ENCODE measurements around the gene ALLC.
"Not testable (repeated sequence)": the region's sequence is repeated elsewhere in the genome, so short reads cannot be mapped to it uniquely, and the experiment has no call there.

ALLC gene

DNA sequence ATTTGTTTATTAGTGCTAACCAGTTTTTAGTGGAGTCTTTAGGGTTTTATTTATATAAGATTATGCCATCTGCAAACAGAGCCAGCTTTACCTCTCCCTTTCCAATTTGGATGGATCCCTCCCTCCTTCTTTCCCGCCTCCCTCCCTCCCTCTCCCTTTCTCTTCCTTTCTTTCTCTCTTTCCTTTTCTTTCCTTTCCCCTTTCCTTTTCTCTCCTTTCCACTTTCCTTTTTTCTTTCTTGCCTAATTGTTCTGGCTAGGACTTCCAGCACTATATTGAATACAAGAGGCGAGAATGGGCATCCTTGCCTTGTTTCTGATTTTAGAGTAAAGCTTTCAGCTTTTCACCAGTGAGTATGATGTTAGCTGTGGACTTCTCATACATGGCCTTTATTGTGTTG lies 39.0 kb upstream of the ALLC start:
- no peaks in the 10 kb centered on the region; the same call in 1 of the 2 replicates for H3K9me3 ChIP-seq (ENCODE audit: control insufficient read depth, insufficient read depth, low read length)
- no peaks in the 10 kb centered on the region for H3K36me3 ChIP-seq (ENCODE audit: insufficient read depth, low read length)
- no peaks in the 10 kb centered on the region for H3K4me1 ChIP-seq (ENCODE audit: insufficient read depth, low read length)
- H3K9ac ChIP-seq (ENCODE audit: low read depth, low read length), result no peak overlapping the region

DNA sequence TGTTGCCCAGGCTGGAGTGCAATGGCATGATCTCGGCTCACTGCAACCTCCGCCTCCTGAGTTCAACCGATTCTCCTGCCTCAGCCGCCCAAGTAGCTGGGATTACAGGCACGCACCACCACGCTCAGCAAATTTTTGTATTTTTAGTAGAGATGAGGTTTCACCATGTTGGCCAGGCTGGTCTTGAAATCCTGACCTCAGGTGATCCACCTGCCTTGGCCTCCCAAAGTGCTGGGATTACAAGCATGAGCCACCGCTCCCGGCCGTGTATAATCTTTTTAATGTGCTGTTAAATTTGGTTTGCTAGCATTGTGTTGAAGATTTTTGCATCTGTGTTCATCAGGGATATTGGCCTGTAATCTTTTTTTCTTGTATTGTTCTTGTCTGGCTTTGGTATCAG lies 38.3 kb upstream of the ALLC start:
- H3K4me1 ChIP-seq (ENCODE audit: insufficient read depth, low read length); H3K9me3 ChIP-seq (ENCODE audit: control insufficient read depth, insufficient read depth, low read length); H3K36me3 ChIP-seq (ENCODE audit: insufficient read depth, low read length): not testable (repeated sequence)

GRCh38 chr2:3620834-3621233 lies 37.2 kb upstream of the ALLC start:
- Histone ChIP-seq H3K9ac (ENCODE audit: low read depth, low read length) (no peak overlapping the region), H3K36me3 (ENCODE audit: insufficient read depth, low read length) (no peaks in the 10 kb centered on the region), H3K9me3 (ENCODE audit: control insufficient read depth, insufficient read depth, low read length) (no peaks in the 10 kb centered on the region; the same call in 1 of the 2 replicates), H3K4me1 (ENCODE audit: insufficient read depth, low read length) (no peaks in the 10 kb centered on the region)

More for the DNA sequence above, 38.3 kb upstream of the ALLC start:
- H3K9ac ChIP-seq (ENCODE audit: low read depth, low read length), result not testable (repeated sequence)

DNA sequence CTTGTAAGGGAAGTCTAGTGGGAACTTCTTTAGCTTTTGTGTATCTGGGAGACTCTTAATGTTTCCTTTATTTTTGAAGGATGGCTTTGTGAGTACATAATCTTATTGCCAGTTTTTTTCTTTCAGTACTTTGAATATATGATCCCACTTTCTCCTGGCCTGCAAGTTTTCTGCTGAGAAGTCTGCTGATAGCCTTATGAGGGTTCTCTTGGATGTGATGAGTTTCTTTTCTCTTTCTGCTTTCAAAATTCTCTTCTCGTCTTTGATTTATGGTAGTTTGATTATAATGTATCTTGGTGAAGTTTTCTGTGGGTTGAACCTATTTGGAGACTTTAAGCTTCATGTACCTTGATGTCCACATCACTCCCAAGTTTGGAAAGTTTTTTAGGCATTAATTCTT lies 35.0 kb upstream of the ALLC start:
- no peaks in the 10 kb centered on the region for H3K9me3 ChIP-seq (ENCODE audit: control insufficient read depth, insufficient read depth, low read length)
- H3K4me1 ChIP-seq (ENCODE audit: insufficient read depth, low read length), result no peaks in the 10 kb centered on the region
- H3K9ac ChIP-seq (ENCODE audit: low read depth, low read length), result no peak overlapping the region
- H3K36me3 ChIP-seq (ENCODE audit: insufficient read depth, low read length), result no peaks in the 10 kb centered on the region

DNA sequence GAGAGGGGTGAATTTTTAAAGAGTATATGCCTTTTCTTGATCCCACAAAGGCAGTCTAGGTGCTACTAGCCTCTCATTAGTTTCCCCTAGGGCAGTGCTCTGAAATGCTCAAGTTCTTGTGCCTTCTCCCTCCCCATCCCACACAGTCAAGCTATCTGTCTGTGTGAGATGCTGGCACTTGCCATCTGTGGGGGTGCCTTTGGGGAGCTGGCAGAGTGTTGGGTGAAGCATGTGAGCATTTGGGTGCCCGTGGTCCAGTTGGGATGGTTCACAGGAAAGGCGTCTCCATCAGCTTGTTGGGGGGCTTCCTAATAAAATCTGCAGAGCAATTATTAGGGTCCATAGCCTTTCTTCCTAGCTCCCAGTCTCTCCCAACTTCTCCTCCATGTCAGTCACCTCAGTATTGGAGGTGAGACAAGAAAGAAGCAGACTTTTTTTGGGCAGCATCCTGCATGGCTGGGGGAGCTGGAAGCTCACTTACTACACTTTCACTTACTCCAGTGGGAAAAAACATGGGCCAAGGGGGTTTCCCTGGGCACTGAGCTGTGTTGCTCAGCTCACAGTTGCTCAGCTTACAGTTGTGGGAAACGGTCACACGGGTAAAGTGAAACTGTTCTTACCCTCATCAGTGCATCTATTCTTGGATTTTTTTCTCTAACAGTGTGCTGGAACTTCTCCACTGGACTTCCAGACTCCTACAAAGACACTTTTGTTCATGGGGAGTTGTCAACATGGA lies 33.8 kb upstream of the ALLC start:
- H3K9me3 ChIP-seq (ENCODE audit: control insufficient read depth, insufficient read depth, low read length), result no peaks in the 10 kb centered on the region
- no peaks in the 10 kb centered on the region for H3K4me1 ChIP-seq (ENCODE audit: insufficient read depth, low read length)
- no peak overlapping the region for H3K9ac ChIP-seq (ENCODE audit: low read depth, low read length)
- no peaks in the 10 kb centered on the region for H3K36me3 ChIP-seq (ENCODE audit: insufficient read depth, low read length)

GRCh38 chr2:3625186-3625585 lies 32.8 kb upstream of the ALLC start:
- no peaks in the 10 kb centered on the region for H3K4me1 ChIP-seq (ENCODE audit: insufficient read depth, low read length)
- H3K36me3 ChIP-seq (ENCODE audit: insufficient read depth, low read length), result no peaks in the 10 kb centered on the region
- H3K9me3 ChIP-seq (ENCODE audit: control insufficient read depth, insufficient read depth, low read length), result no peaks in the 10 kb centered on the region
- H3K9ac ChIP-seq (ENCODE audit: low read depth, low read length), result no peak overlapping the region

DNA sequence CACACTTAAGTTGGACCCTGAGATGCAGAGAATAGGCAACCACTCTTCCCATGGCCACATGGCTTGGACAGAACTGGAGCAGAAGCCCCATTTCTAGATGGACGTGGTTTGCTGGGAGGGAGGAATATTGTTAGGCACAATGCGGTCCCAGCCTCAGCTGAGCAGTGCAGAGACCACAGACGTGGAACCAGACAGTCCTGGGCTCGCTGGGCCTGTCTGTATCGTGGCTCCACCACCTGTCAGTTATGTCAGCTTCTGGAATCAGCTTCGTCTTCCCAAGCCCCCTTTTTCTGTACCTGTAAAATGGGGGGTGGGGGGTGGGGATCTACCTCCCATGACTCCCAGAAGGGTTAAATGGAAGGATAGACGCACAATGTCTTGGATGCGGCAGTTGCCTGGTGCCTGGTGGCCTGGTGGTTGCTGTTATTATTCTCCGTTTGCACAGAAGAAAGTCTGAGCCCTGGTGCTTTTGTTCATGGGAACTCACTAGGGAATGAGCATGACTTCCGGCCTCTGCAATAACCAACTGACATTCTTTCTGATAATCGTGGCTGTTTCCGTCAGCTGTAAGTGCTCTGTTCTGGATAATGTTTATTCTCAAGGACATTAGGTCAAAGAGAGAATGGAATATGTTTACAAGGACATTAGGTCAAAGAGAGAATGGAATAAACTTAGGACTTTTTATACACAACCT lies 31.7 kb upstream of the ALLC start:
- Histone ChIP-seq H3K36me3 (ENCODE audit: insufficient read depth, low read length) (no peaks in the 10 kb centered on the region), H3K4me1 (ENCODE audit: insufficient read depth, low read length) (no peaks in the 10 kb centered on the region), H3K9ac (ENCODE audit: low read depth, low read length) (no peak overlapping the region), H3K9me3 (ENCODE audit: control insufficient read depth, insufficient read depth, low read length) (no peaks in the 10 kb centered on the region)

- H3K36me3 ChIP-seq (ENCODE audit: insufficient read depth, low read length), result no peaks in the 10 kb centered on the region
- H3K9me3 ChIP-seq (ENCODE audit: control insufficient read depth, insufficient read depth, low read length), result no peaks in the 10 kb centered on the region
- H3K4me1 ChIP-seq (ENCODE audit: insufficient read depth, low read length), result no peaks in the 10 kb centered on the region
These were observed 31.0 kb upstream of the ALLC start for GRCh38 chr2:3626812-3627499.

DNA sequence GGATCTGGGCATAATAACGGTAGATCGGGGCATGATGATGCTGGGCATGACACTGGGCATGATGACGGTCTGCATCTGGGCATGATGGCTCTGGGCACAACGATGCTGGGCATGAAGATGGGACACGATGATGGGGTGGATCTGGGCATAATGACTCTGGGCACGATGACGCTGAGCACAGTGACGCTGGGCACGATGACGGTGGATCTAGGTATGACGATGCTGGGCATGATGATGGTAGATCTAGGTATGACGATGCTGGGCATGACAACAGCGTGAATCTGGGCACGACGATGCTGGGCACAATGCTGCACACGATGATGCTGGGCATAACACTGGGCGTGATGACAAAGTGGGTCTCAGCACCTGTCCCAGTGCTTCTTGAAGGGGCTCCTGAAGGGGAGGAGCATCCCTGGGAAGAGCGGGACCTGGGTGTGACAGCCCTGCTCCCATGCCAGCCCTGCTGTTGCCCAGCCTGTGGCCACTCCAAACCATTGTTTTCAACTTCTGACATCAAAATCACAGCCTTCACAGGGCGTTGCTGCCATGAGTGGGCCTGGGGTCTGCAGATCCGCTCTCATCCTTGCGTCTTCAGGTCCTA lies 30.4 kb upstream of the ALLC start:
- Histone ChIP-seq H3K36me3 (ENCODE audit: insufficient read depth, low read length) (no peaks in the 10 kb centered on the region), H3K9me3 (ENCODE audit: control insufficient read depth, insufficient read depth, low read length) (no peaks in the 10 kb centered on the region), H3K4me1 (ENCODE audit: insufficient read depth, low read length) (no peaks in the 10 kb centered on the region), H3K9ac (ENCODE audit: low read depth, low read length) (no peak overlapping the region)

More at GRCh38 chr2:3626812-3627499, 31.0 kb upstream of the ALLC start:
- no peak overlapping the region for H3K9ac ChIP-seq (ENCODE audit: low read depth, low read length)

DNA sequence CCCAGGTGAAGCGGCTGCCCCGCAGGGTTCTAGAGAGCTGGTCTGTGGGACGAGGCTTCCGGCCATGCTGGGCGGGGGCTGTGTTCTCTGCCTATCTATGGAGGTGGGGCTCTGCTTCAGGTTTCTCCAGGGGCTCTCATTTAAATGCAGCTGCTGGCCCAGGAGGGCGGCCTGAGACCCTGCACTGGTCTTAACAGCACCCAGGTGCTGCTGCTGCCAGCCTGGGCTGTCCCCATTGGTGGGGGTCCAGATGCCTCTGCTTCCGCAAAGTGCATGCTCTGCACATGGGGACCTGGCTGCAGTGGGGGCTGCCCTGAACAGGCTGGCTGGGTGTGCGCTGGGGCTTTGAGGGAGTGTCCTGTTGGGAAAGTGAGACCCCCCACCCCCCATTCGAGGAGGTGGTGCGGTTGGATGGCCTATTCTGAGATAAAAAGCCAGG lies 29.7 kb upstream of the ALLC start:
- Histone ChIP-seq H3K9me3 (ENCODE audit: control insufficient read depth, insufficient read depth, low read length) (no peaks in the 10 kb centered on the region), H3K9ac (ENCODE audit: low read depth, low read length) (no peak overlapping the region), H3K36me3 (ENCODE audit: insufficient read depth, low read length) (no peaks in the 10 kb centered on the region)

GRCh38 chr2:3628800-3629199 lies 29.2 kb upstream of the ALLC start:
- H3K9me3 ChIP-seq (ENCODE audit: control insufficient read depth, insufficient read depth, low read length), result no peaks in the 10 kb centered on the region
- H3K36me3 ChIP-seq (ENCODE audit: insufficient read depth, low read length), result no peaks in the 10 kb centered on the region
- H3K9ac ChIP-seq (ENCODE audit: low read depth, low read length), result no peak overlapping the region
- H3K4me1 ChIP-seq (ENCODE audit: insufficient read depth, low read length), result no peaks in the 10 kb centered on the region

More for the DNA sequence above, 29.7 kb upstream of the ALLC start:
- no peaks in the 10 kb centered on the region for H3K4me1 ChIP-seq (ENCODE audit: insufficient read depth, low read length)

DNA sequence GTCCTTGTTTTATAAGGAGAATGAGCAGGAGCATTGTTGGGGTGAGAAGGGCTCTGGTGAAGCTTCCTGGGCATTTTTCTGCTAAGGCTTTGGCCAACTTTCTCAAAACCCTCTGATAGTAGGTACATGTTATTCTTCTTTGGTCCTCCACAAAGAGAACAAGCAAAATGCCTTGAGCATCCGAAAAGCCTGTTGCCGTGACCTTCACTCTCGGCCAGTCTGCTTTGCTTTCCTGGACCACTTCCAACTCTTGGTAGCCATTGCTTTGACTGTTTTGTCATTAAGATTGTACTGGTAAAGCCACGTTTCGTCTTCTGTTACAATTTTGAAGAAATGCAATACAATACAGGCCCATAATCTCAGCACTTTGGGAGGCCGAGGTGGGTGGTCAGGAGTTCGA lies 27.4 kb upstream of the ALLC start:
- Histone ChIP-seq H3K4me1 (ENCODE audit: insufficient read depth, low read length) (no peaks in the 10 kb centered on the region), H3K9me3 (ENCODE audit: control insufficient read depth, insufficient read depth, low read length) (no peaks in the 10 kb centered on the region), H3K36me3 (ENCODE audit: insufficient read depth, low read length) (no peaks in the 10 kb centered on the region), H3K9ac (ENCODE audit: low read depth, low read length) (no peak overlapping the region)

DNA sequence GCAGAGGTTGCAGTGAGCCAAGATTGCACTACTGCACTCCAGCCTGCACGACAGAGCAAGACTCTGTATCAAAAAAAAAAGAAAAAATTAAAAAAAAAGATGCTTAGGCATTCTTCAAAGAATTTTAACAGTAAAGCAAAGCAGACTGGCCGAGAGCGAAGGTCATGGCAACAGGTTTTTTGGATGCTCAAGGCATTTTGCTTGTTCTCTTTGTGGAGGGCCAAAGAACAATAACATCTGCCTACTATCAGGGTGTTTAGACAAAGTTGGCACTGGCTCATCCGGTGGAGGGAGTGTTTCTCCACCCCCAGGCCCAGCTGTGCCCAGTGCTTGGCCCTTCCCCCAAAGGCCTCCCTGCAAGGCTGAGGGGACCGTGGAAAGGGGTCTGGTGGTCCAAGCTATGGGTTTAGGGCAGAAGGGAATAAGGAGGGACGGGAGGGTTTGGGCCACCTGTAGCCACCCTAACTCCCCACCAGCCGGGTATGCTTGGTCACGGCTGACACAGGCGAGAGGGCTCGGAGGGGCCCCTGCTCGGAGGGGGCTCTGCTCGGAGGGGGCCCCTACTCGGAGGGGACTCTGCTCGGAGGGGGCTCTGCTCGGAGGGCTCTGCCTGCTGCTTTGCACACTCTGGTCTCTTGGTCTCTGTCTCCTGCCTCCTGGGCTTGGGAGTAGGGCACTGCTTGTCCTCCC lies 26.7 kb upstream of the ALLC start:
- H3K4me1 ChIP-seq (ENCODE audit: insufficient read depth, low read length), result no peaks in the 10 kb centered on the region
- no peaks in the 10 kb centered on the region for H3K36me3 ChIP-seq (ENCODE audit: insufficient read depth, low read length)
- H3K9ac ChIP-seq (ENCODE audit: low read depth, low read length), result no peak overlapping the region
- no peaks in the 10 kb centered on the region for H3K9me3 ChIP-seq (ENCODE audit: control insufficient read depth, insufficient read depth, low read length)
